ACC112 (cell line): ENCODE data around the gene ASB12.

Experiments used
- H2AFZ ChIP-seq: fragments of 200-600 bp; sonication (generic); one replicate; pipeline ENCODE4 v1.6.0; 2017; ENCODE audit warnings: antibody characterized with exemption, low read length; ENCODE audit not compliant: unreplicated experiment
- H3K27ac ChIP-seq: fragments of 200-600 bp; sonication (generic); 2 replicates; pipeline ENCODE4 v1.5.1; 2014; ENCODE audit warnings: low read depth, mild to moderate bottlenecking, antibody characterized with exemption, low read length, moderate library complexity
- H3K27me3 ChIP-seq: fragments of 200-600 bp; sonication (generic); 2 replicates; pipeline ENCODE4 v1.6.1; 2014; ENCODE audit warnings: mild to moderate bottlenecking, antibody characterized with exemption, low read length, moderate library complexity, mixed read lengths; ENCODE audit not compliant: insufficient read depth
- H3K36me3 ChIP-seq: fragments of 200-600 bp; sonication (generic); 2 replicates; pipeline ENCODE4 v1.6.1; 2016; ENCODE audit warnings: mild to moderate bottlenecking, antibody characterized with exemption, low read length, moderate library complexity, mixed read lengths; ENCODE audit not compliant: insufficient read depth
- H3K4me1 ChIP-seq: fragments of 200-600 bp; sonication (generic); one replicate; pipeline ENCODE4 v1.6.1; 2016; ENCODE audit warnings: low read length, mixed read lengths; ENCODE audit not compliant: insufficient read depth, unreplicated experiment, control insufficient read depth
- H3K4me3 ChIP-seq: fragments of 200-600 bp; sonication (generic); 2 replicates; pipeline ENCODE4 v1.5.1; 2014; ENCODE audit warnings: mild to moderate bottlenecking, low read depth, low read length
- H3K79me2 ChIP-seq: fragments of 200-600 bp; sonication (generic); one replicate; pipeline ENCODE4 v1.6.0; 2016; ENCODE audit warnings: low read length; ENCODE audit not compliant: control insufficient read depth, unreplicated experiment, insufficient read depth

Gene ASB12

DNA sequence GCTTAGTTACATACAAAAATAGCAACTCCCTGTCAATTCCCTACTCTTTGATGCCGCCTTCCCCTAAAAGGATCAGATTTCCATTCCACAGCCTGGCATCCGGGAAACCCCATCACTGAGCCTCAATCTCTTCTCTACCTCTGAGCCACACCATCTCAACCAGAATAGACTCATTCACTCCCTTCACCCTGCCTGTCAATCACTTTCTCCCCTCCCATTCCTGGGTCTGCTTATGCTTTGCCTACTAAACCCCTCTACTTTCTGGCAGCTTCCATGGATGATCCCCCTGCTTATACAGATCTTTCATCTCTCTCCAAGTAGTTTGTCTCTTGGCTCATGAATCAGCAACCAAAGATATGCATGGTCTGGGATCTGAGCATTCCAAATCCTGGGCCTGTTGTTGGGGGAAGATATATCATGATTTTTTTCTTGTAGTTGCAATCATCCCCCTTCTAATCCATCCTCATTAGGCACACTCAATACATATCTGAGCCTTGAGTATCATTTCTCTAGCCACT, 27.5 kb downstream of the ASB12 start:
- no peak overlapping the region for H3K4me3 ChIP-seq
- no peaks in the 10 kb centered on the region for H3K79me2 ChIP-seq
- H3K36me3 ChIP-seq, result no peaks in the 10 kb centered on the region
- H3K4me1 ChIP-seq, result peaks cover 8% of the 10 kb centered on the region
- no peak overlapping the region for H3K27ac ChIP-seq
- H3K27me3 ChIP-seq, result no peaks in the 10 kb centered on the region
- H2AFZ ChIP-seq, result no peak overlapping the region

DNA sequence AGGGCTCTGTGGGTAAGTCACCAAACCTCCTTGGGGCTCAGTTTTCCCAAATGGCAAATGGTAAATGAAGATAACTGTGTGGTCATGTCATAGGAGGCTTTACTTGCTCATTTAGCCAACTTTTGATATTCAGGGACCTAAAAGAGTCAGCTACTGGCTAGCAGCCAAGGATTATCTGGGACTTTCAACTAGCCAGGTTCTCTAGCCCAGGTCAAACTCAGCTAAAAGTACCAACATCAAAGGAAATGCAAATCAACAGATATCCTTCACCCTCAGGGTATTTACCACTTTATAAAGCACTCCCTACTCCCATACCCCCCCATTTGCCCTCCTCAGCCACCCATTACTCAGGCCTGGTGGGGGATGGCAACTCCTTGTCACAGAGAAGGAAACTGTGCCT, 32.4 kb downstream of the ASB12 start:
- H3K4me1 ChIP-seq, result no peaks in the 10 kb centered on the region
- H2AFZ ChIP-seq, result no peak overlapping the region
- H3K36me3 ChIP-seq, result no peaks in the 10 kb centered on the region
- no peak overlapping the region for H3K4me3 ChIP-seq
- H3K79me2 ChIP-seq, result no peaks in the 10 kb centered on the region
- H3K27me3 ChIP-seq, result no peaks in the 10 kb centered on the region
- H3K27ac ChIP-seq, result no peak overlapping the region

DNA sequence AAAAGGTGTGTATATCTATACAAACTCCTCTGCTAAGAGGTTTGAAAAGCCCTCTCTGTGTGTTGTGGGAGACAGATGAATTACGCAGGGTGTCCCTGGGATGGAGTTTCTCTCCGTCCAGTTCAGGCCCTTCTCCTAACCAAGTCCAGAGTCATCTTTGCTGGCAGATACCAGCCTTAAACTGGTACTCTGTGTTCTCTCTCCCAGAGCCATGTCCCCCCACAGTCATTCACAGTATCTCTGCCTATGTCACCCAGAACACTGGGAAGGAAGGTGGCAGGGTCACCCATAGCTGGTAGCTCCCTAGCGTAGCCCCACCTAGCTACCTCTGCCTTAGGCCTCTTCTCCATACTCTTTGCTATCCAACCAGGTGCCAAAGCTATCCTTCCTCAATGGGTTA, 33.8 kb downstream of the ASB12 start:
- H2AFZ ChIP-seq, result no peak overlapping the region
- no peaks in the 10 kb centered on the region for H3K27me3 ChIP-seq
- no peak overlapping the region for H3K4me3 ChIP-seq
- H3K27ac ChIP-seq, result no peak overlapping the region
- H3K4me1 ChIP-seq, result no peaks in the 10 kb centered on the region
- no peaks in the 10 kb centered on the region for H3K36me3 ChIP-seq
- no peaks in the 10 kb centered on the region for H3K79me2 ChIP-seq

DNA sequence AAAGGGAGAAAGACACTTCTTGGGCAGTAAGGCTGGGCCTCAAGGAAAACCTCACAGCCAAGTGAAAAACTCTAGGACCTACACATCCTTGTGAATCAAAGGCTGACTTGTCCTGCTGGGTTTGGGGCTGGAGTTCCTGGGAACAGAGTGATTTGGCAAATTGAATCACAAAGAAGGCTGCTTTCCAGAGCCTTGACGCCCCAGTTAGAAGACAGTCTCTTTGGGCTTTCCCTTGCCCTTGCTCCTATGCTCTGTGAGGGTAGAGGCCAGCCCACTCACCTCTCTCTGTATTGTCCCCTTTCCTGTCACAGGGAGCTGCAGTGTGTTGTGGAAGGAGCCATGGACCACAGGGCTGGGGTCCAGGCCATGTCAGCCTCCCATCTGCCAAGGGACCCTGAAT, 34.5 kb downstream of the ASB12 start:
- no peak overlapping the region for H3K27ac ChIP-seq

DNA sequence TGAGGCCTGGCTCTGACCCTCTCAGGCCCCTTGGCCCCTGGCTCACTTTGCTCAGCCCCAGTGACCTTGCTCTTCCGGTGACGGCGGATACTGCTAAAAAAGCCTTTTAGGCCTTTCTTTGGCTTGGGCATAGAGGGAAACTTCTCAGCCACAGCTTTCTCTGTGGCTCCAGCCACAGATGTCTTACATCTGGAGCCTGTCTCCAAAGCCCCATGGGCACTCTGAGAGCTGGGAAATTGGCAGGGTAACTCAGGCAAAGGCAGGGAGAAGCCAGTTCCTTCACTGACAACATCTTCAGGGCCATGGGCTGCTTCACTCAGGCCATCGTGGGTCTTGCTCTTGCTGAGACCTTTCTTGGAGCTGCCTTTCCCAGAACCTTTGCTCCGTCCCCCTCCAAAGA, 37.7 kb downstream of the ASB12 start:
- Histone ChIP-seq H2AFZ (no peak overlapping the region), H3K4me3 (no peak overlapping the region), H3K79me2 (no peaks in the 10 kb centered on the region), H3K36me3 (no peaks in the 10 kb centered on the region), H3K27me3 (no peaks in the 10 kb centered on the region), H3K4me1 (no peaks in the 10 kb centered on the region), H3K27ac (no peak overlapping the region)

More for the DNA sequence above, 34.5 kb downstream of the ASB12 start:
- Histone ChIP-seq H3K79me2 (no peaks in the 10 kb centered on the region), H3K4me3 (no peak overlapping the region), H3K4me1 (no peaks in the 10 kb centered on the region), H2AFZ (no peak overlapping the region), H3K36me3 (no peaks in the 10 kb centered on the region), H3K27me3 (no peaks in the 10 kb centered on the region)

DNA sequence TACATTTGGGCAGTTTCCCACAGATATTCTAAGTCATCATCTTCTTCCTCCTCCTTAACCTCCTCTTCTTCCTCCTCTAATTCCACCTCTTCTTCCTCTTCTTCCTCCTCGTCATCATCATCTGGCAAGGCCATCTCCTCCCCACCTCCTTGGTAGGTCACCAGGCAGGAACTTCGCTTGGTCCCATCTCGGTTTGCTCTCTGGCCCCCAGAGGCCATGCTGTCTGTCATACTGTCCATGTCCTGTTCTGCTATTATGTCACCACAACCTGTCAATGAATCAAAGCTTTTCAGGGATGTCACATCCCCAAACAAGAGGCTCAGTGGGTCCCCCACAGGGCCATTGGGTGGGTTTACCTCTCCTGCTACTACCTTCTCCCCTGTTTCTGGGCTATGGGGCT, 38.4 kb downstream of the ASB12 start:
- no peak overlapping the region for H3K4me3 ChIP-seq
- H3K4me1 ChIP-seq, result no peaks in the 10 kb centered on the region
- H3K27ac ChIP-seq, result no peak overlapping the region
- H3K27me3 ChIP-seq, result no peaks in the 10 kb centered on the region
- H2AFZ ChIP-seq, result no peak overlapping the region
- no peaks in the 10 kb centered on the region for H3K36me3 ChIP-seq
- no peaks in the 10 kb centered on the region for H3K79me2 ChIP-seq

DNA sequence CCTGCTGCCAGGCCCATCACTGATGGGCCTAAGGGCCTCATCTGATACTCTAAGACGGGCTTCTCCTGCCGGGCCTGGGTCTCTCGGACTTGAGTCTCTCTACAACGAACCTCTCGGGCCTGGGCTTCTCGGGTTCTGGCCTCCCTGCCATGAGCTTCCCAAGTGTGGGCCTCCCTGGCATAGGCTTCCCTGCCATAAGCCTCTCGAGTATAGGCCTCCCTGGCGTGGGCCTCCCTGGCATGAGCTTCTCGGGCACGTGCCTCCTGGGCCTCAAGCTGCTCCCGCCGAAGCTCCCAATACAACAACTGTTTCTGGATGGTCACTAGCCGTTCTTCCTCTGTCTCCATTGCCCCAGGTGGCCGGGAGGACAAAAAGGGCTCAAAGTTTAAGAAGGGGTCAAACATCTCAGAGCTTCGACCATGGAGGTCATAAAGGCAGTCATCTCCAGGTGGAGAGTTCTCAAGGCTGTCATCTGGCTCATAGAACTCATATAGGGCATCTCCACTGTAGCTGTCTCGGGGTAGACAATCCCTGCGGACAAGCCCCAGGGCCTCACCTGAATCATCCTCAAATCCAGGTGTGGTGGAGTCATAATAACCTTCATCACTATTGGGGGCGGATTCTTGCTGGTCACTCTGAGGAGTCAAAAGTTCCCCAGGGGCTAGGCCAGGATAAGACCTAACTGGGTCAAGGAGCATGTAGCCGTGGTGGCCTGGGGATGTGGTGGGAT, 39.0 kb downstream of the ASB12 start:
- H3K79me2 ChIP-seq, result no peaks in the 10 kb centered on the region
- H3K27me3 ChIP-seq, result no peaks in the 10 kb centered on the region
- no peak overlapping the region for H2AFZ ChIP-seq
- H3K36me3 ChIP-seq, result no peaks in the 10 kb centered on the region
- H3K4me3 ChIP-seq, result no peak overlapping the region
- no peak overlapping the region for H3K27ac ChIP-seq
- H3K4me1 ChIP-seq, result no peaks in the 10 kb centered on the region

DNA sequence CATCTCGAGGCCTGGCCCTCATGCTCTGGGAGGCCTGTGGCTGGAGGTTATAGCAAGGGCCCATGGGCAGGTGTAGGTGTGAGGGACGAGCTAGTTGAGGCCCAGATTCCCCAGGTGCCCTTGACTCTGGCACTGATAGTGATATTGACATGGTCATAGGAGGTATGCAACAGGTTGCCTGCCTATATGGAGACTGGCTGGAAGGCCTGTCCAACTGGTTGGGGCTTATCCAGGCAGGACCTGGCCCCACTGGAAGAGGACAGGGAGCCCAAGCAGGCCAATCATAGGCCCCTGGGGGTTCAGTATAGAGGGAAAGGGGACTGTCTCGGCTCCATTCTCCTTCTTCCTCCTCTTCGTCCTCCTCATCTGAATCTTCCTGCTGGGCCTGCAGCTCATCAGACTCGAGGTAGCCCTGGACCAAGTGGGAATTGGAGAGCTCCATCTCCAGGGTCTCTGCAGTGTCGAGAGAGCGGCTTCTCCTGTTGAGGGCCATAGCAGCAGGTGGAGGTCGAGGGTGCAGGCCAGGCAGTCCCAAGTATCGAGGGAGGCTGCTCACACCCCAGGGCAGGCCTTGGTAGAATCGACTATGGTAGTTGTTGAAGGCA, 40.2 kb downstream of the ASB12 start:
- Histone ChIP-seq H3K27me3 (no peaks in the 10 kb centered on the region), H3K27ac (no peak overlapping the region), H3K4me3 (no peak overlapping the region), H2AFZ (no peak overlapping the region), H3K4me1 (no peaks in the 10 kb centered on the region), H3K79me2 (no peaks in the 10 kb centered on the region), H3K36me3 (no peaks in the 10 kb centered on the region)

DNA sequence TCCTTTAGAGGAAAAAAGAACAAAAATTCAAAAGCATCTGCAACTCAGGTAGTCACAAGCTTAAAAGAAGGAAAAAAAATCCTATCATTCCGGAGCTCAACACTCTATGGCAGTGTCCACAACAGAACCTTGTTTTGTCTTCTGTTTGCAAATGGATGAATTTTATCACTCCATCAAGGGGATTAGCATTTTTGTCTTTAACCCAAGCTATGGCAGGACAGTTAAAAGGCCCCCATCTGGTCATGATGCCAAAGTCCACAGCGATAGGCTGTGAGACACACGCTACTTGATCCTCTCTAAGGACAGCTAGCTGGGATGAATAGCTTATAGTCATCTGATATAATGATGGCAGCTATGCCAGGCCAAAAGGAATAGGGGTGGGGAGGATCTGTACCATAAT, 41.5 kb downstream of the ASB12 start:
- Histone ChIP-seq H3K4me1 (no peaks in the 10 kb centered on the region), H3K27me3 (no peaks in the 10 kb centered on the region), H3K36me3 (no peaks in the 10 kb centered on the region), H3K27ac (no peak overlapping the region), H3K79me2 (no peaks in the 10 kb centered on the region), H3K4me3 (no peak overlapping the region), H2AFZ (no peak overlapping the region)

DNA sequence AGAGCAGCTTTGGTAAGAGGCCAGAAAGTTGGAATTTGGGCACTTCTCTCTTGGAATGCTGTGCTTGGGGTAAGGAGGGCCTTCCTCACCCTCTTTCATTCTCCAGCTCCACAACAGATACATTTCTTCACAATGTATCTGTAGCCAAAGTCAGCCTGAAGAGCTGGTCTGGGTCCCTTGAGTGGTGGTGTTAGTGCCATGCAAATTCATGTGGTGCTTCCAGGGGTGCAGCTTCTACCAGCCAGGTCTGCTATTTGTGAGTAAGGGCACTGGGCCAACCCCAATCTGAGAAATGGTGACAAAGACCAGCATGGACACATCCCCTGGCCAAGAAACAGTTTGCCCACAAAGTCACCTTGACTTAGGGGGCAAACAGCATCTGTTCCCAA, 42.7 kb downstream of the ASB12 start:
- Histone ChIP-seq H3K36me3 (no peaks in the 10 kb centered on the region), H3K4me1 (no peaks in the 10 kb centered on the region), H3K27me3 (no peaks in the 10 kb centered on the region), H3K4me3 (no peak overlapping the region), H3K27ac (no peak overlapping the region), H2AFZ (no peak overlapping the region), H3K79me2 (no peaks in the 10 kb centered on the region)
